ENCODE measurements around the gene GSTT2B.

GSTT2B gene

DNA sequence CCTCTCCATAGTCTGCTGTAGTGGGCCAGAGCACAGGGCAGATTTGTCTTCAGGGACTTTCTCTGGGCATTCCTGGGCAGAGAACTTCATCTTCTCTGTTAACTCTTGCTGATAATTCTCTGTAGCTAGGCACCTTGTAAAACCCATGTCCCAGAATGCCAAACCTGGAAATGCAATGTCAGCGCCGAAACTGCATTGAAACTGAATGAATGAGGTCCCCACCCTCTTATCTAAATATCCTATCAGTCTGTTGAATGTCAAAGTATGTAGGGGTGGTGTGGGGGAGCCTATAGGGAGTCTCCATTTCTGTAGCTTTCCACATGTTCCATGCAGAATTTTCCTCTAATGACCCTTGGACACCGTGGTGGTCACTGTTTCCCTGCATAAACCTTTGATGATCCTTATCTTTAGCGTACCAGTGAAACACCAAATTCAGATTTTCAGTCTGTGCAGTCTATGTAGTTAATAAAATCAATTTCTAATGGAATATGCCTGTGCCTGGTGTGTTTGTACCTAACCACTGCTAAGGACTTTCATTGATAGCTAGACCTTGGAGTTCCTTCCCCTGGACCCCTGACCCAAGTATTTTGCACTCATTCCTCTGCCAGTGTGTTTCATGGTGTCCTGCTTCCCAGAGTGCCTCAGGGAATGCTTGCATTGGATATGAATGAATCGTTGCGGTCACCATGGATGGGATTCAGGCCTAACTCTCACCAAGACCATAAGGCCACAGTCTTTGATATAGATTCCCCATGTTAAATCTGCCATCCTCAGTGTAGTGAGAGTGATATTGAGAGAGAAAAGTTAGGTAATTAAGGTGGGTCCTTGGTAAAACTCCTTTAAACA is 47.6 kb upstream of the GSTT2B start:
- TF ChIP-seq EZH2phosphoT487 (conservative IDR thresholded peaks at IDR 0.05; ENCODE audit: low read length) = no peak
- no peak for TF ChIP-seq CTCF (IDR thresholded peaks at IDR 0.05; ENCODE audit: insufficient read depth, low read length, poor library complexity, severe bottlenecking)
- H2AFZ ChIP-seq (ENCODE audit: low read depth, low read length, severe bottlenecking) = no peak overlapping the region
- H4K20me1 ChIP-seq (ENCODE audit: low read depth, low read length) = no peaks in the 10 kb centered on the region
- no peak overlapping the region for H3K4me3 ChIP-seq (ENCODE audit: insufficient read depth, low read length, poor library complexity, severe bottlenecking)
- H3K9ac ChIP-seq (ENCODE audit: low read length) = no peak overlapping the region
- H3K4me2 ChIP-seq (ENCODE audit: low read depth, low read length, poor library complexity, severe bottlenecking) = no peak overlapping the region
- H3K27me3 ChIP-seq (ENCODE audit: low read length) = no peaks in the 10 kb centered on the region
- peaks cover 9% of the 10 kb centered on the region; the same call in 1 of the 2 replicates for H3F3A ChIP-seq (ENCODE audit: insufficient read depth)
- peaks cover 10% of the 10 kb centered on the region; the same call in 1 of the 2 replicates for H3K9me3 ChIP-seq (ENCODE audit: insufficient read depth, low read length)
- no peaks in the 10 kb centered on the region for H3K9me2 ChIP-seq (replicated peaks; ENCODE audit: insufficient read depth, low read length)
- H3K79me2 ChIP-seq (ENCODE audit: insufficient read depth, low read length) = peaks cover 13% of the 10 kb centered on the region
- H3K36me3 ChIP-seq (ENCODE audit: low read length) = no peaks in the 10 kb centered on the region
- H3K27ac ChIP-seq (ENCODE audit: low read depth, low read length) = no peak overlapping the region

GRCh38 chr22:24008022-24008283 is 47.0 kb upstream of the GSTT2B start:
- Histone ChIP-seq H3K27ac (ENCODE audit: low read depth, low read length) (no peak overlapping the region), H2AFZ (ENCODE audit: low read depth, low read length, severe bottlenecking) (no peak overlapping the region), H3K79me2 (ENCODE audit: insufficient read depth, low read length) (peaks cover 13% of the 10 kb centered on the region), H3K4me2 (ENCODE audit: low read depth, low read length, poor library complexity, severe bottlenecking) (no peak overlapping the region), H3K9ac (ENCODE audit: low read length) (no peak overlapping the region), H4K20me1 (ENCODE audit: low read depth, low read length) (no peaks in the 10 kb centered on the region), H3F3A (ENCODE audit: insufficient read depth) (0 out of 2 replicates have a peak, but pooled peaks cover 9% of the 10 kb centered on the region), H3K9me2 (replicated peaks; ENCODE audit: insufficient read depth, low read length) (no peaks in the 10 kb centered on the region), H3K4me3 (ENCODE audit: insufficient read depth, low read length, poor library complexity, severe bottlenecking) (no peak overlapping the region), H3K9me3 (ENCODE audit: insufficient read depth, low read length) (peaks cover 10% of the 10 kb centered on the region; the same call in 1 of the 2 replicates), H3K36me3 (ENCODE audit: low read length) (no peaks in the 10 kb centered on the region), H3K27me3 (ENCODE audit: low read length) (no peaks in the 10 kb centered on the region)
- no peak for TF ChIP-seq CTCF (IDR thresholded peaks at IDR 0.05; ENCODE audit: insufficient read depth, low read length, poor library complexity, severe bottlenecking)
- TF ChIP-seq EZH2phosphoT487 (conservative IDR thresholded peaks at IDR 0.05; ENCODE audit: low read length) = no peak

GRCh38 chr22:24007253-24008021 is 46.4 kb upstream of the GSTT2B start:
- H3K27ac ChIP-seq (ENCODE audit: low read depth, low read length) = no peak overlapping the region
- no peaks in the 10 kb centered on the region for H3K27me3 ChIP-seq (ENCODE audit: low read length)
- H3K9me2 ChIP-seq (replicated peaks; ENCODE audit: insufficient read depth, low read length) = no peaks in the 10 kb centered on the region
- no peaks in the 10 kb centered on the region for H4K20me1 ChIP-seq (ENCODE audit: low read depth, low read length)
- no peaks in the 10 kb centered on the region for H3K36me3 ChIP-seq (ENCODE audit: low read length)
- H3K79me2 ChIP-seq (ENCODE audit: insufficient read depth, low read length) = peaks cover 10% of the 10 kb centered on the region
- 0 out of 2 replicates have a peak, but pooled peaks cover 9% of the 10 kb centered on the region for H3F3A ChIP-seq (ENCODE audit: insufficient read depth)
- TF ChIP-seq CTCF (IDR thresholded peaks at IDR 0.05; ENCODE audit: insufficient read depth, low read length, poor library complexity, severe bottlenecking) (no peak), EZH2phosphoT487 (conservative IDR thresholded peaks at IDR 0.05; ENCODE audit: low read length) (no peak)
- H3K4me3 ChIP-seq (ENCODE audit: insufficient read depth, low read length, poor library complexity, severe bottlenecking) = no peak overlapping the region
- no peak overlapping the region for H3K9ac ChIP-seq (ENCODE audit: low read length)
- peaks cover 10% of the 10 kb centered on the region; the same call in 1 of the 2 replicates for H3K9me3 ChIP-seq (ENCODE audit: insufficient read depth, low read length)
- H2AFZ ChIP-seq (ENCODE audit: low read depth, low read length, severe bottlenecking) = no peak overlapping the region
- no peak overlapping the region for H3K4me2 ChIP-seq (ENCODE audit: low read depth, low read length, poor library complexity, severe bottlenecking)
